IMR-90 (cell line): ENCODE results near the gene RASSF8. TPM values are rescaled to one million over a fixed set of nuclear protein-coding genes. Genes with fewer than 3 reads are reported as not detected.

ENCODE experiments used
- ATAC-seq: fragments of 200-7000 bp; cut with Tn5 transposase; 2 replicates; pipeline ENCODE4 v1.9.1; 2020; ENCODE audit warnings: low read depth, mild to moderate bottlenecking, moderate library complexity
- BruUV-seq: library from RNA; stranded (reverse); fragments of 400-500 nt; replicated peaks from 2 replicates; lab custom pipeline; 2021; lab: Mats Ljungman, UMichigan
- CTCF ChIA-PET: fragments of 300-600 bp; formaldehyde crosslinking; extraction: SDS; loops from one replicate; lab custom pipeline; 2021; ENCODE audit warnings: antibody characterized with exemption; lab: Yijun Ruan, JAX
- POLR2A ChIA-PET: fragments of 300-600 bp; sonication (Branson Sonifier 250); formaldehyde crosslinking; loops from one replicate; lab custom pipeline; 2022; ENCODE audit warnings: antibody characterized with exemption; ENCODE audit not compliant: unreplicated experiment; lab: Charles Lee
- DNase-seq: peaks from one replicate; pipeline ENCODE4 v3.0.0; 2013
- H2AFZ ChIP-seq: replicated peaks from 2 replicates; pipeline ENCODE3; 2013; ENCODE audit warnings: low read length, mild to moderate bottlenecking; ENCODE audit not compliant: poor library complexity
- H2AK5ac ChIP-seq: 2 replicates; pipeline ENCODE4 v1.6.1; 2013; ENCODE audit warnings: low read depth, low read length, inconsistent platforms
- H2AK9ac ChIP-seq: replicated peaks from 2 replicates; pipeline ENCODE3; 2013; ENCODE audit warnings: mild to moderate bottlenecking, low read depth, low read length, moderate library complexity; ENCODE audit not compliant: poor library complexity
- H2BK120ac ChIP-seq: 2 replicates; pipeline ENCODE4 v1.6.1; 2013; ENCODE audit warnings: low read depth, low read length, inconsistent platforms
- H2BK15ac ChIP-seq: 3 replicates; pipeline ENCODE4 v1.6.1; 2013; ENCODE audit warnings: low read depth, low read length, inconsistent platforms
- H2BK20ac ChIP-seq: 2 replicates; pipeline ENCODE4 v1.6.1; 2013; ENCODE audit warnings: low read depth, mild to moderate bottlenecking, inconsistent platforms, low read length, moderate library complexity
- H2BK5ac ChIP-seq: 2 replicates; pipeline ENCODE4 v1.6.1; 2013; ENCODE audit warnings: mild to moderate bottlenecking, low read depth, low read length, inconsistent platforms; ENCODE audit not compliant: poor library complexity, severe bottlenecking
- H3K14ac ChIP-seq: replicated peaks from 2 replicates; pipeline ENCODE4 v1.6.1; 2013; ENCODE audit warnings: low read depth, low read length, inconsistent platforms
- H3K18ac ChIP-seq: 2 replicates; pipeline ENCODE4 v1.6.1; 2013; ENCODE audit warnings: low read depth, low read length, control low read depth
- H3K23ac ChIP-seq: 2 replicates; pipeline ENCODE4 v1.6.1; 2013; ENCODE audit warnings: low read depth, low read length, inconsistent platforms
- H3K27ac ChIP-seq: 2 replicates; pipeline ENCODE4 v1.5.1; 2013; ENCODE audit warnings: mild to moderate bottlenecking, control low read depth, low read length; ENCODE audit not compliant: insufficient read depth
- H3K27me3 ChIP-seq: 2 replicates; pipeline ENCODE4 v1.6.1; 2013; ENCODE audit warnings: low read length; ENCODE audit not compliant: control insufficient read depth, insufficient read depth
- H3K36me3 ChIP-seq: 2 replicates; pipeline ENCODE4 v1.6.1; 2013; ENCODE audit warnings: low read length, mixed read lengths; ENCODE audit not compliant: control insufficient read depth, insufficient read depth
- H3K4ac ChIP-seq: 2 replicates; pipeline ENCODE4 v1.6.1; 2013; ENCODE audit warnings: low read depth, low read length, inconsistent platforms
- H3K4me1 ChIP-seq: 2 replicates; pipeline ENCODE4 v1.6.1; 2013; ENCODE audit warnings: low read length, mixed read lengths; ENCODE audit not compliant: control insufficient read depth, insufficient read depth
- H3K4me2 ChIP-seq: 2 replicates; pipeline ENCODE4 v1.6.1; 2013; ENCODE audit warnings: low read depth, mild to moderate bottlenecking, control low read depth, low read length, moderate library complexity
- H3K4me3 ChIP-seq: 2 replicates; pipeline ENCODE4 v1.5.1; 2013; ENCODE audit warnings: low read depth, mild to moderate bottlenecking, control low read depth, low read length, moderate library complexity; ENCODE audit not compliant: insufficient read depth
- H3K56ac ChIP-seq: 2 replicates; pipeline ENCODE4 v1.6.1; 2013; ENCODE audit warnings: low read length, inconsistent platforms; ENCODE audit not compliant: insufficient read depth; ENCODE audit errors: extremely low read depth
- H3K79me1 ChIP-seq, 2 experiments: 2 replicates each; pipeline ENCODE4 v1.6.1; 2013; ENCODE audit warnings: low read length in 2 of 2, inconsistent platforms in 1 of 2, low read depth in 1 of 2
- H3K9ac ChIP-seq: 2 replicates; pipeline ENCODE4 v1.6.1; 2013; ENCODE audit warnings: low read depth, low read length, control low read depth
- H3K9me1 ChIP-seq: 2 replicates; pipeline ENCODE4 v1.6.1; 2013; ENCODE audit warnings: low read length, inconsistent platforms; ENCODE audit not compliant: insufficient read depth
- H3K9me3 ChIP-seq: 2 replicates; pipeline ENCODE4 v1.6.1; 2013; ENCODE audit warnings: low read length; ENCODE audit not compliant: control insufficient read depth, insufficient read depth
- H4K20me1 ChIP-seq: 2 replicates; pipeline ENCODE4 v1.6.1; 2013; ENCODE audit warnings: low read length, inconsistent platforms; ENCODE audit not compliant: insufficient read depth
- H4K5ac ChIP-seq: 2 replicates; pipeline ENCODE4 v1.6.1; 2013; ENCODE audit warnings: mild to moderate bottlenecking, low read depth, low read length, control low read depth
- H4K8ac ChIP-seq, 2 experiments: 2 replicates each; pipeline ENCODE4 v1.6.1; 2013; ENCODE audit warnings: low read depth in 2 of 2, low read length in 2 of 2, control low read depth in 1 of 2, inconsistent platforms in 1 of 2
- H4K91ac ChIP-seq: 2 replicates; pipeline ENCODE4 v1.6.1; 2013; ENCODE audit warnings: low read depth, low read length, inconsistent platforms; ENCODE audit not compliant: insufficient read depth
- CEBPB ChIP-seq: IDR thresholded peaks from 2 replicates; pipeline ENCODE4 v1.6.1; 2012; ENCODE audit warnings: low read depth, low read length, improper control_type of control experiment
- SMC3 ChIP-seq: fragments of 150-350 bp; IDR thresholded peaks from 2 replicates; pipeline ENCODE4 v1.6.1; 2016; ENCODE audit warnings: low read depth, mild to moderate bottlenecking, antibody characterized with exemption, low read length, moderate library complexity
- WGBS, 2 experiments: methylation state at CpG; one replicate each; pipeline versions ENCODE4 v1.1.5 to v1.1.7; 2013; ENCODE audit warnings: missing lambda C conversion rate in 2 of 2; ENCODE audit not compliant: insufficient read length in 1 of 2; ENCODE audit errors: extremely low coverage in 2 of 2; 5-methylcytosine and 5-hydroxymethylcytosine counted together
- dilution Hi-C: fragments of 300-500 bp; cut with HindIII; formaldehyde crosslinking; loops from one replicate; pipeline ENCODE4 v1.14.3; 2018; ENCODE audit warnings: low sequenced_read_pairs; ENCODE audit not compliant: unreplicated experiment
- in situ Hi-C: fragments of 300-500 bp; cut with MboI; formaldehyde crosslinking; loops from 3 replicates; pipeline ENCODE4 v1.14.3; 2019; ENCODE audit warnings: low sequenced_read_pairs, inconsistent platforms, mixed read lengths
- intact Hi-C: fragments of 100-400 bp; cut with micrococcal nuclease; formaldehyde crosslinking; loops from 2 replicates; pipeline ENCODE4 v1.10.0; 2022
- polyA plus RNA-seq, 3 experiments: library from polyadenylated mRNA; depleted of rRNA; stranded (reverse); fragments of >200 nt; gene quantifications; 2 replicates each; pipeline ENCODE4 v1.2.3, GENCODE V29; 2012; ENCODE audit warnings: low replicate concordance in 1 of 3
- total RNA-seq: library from RNA; depleted of rRNA; stranded (reverse); fragments of >200 nt; gene quantifications from 2 replicates; pipeline ENCODE4 v1.2.3, GENCODE V29; 2012

RASSF8 gene
- total and polyA plus RNA-seq, 2 of the 4 experiments (the other 2 are of a cell fraction) = 10.8 to 50.5 TPM

DNA sequence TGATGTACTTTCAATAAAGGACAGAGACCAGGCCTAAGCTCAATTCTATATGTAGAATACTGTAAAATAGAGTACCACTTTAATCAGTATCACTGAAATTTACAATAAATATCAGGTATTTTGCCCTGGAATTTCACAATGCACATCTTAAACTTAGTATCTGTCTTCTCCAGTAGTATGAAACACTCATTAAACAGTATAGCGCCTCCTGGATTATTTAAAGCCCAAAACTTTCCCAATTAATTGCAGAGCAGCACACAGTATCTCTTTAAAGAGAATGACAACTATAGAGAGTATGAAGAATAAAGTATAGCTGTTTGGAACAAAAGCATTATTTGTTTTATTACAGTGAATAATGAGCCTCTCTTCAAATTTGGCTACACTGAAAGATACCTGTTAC, 86.1 kb downstream of the RASSF8 start:
- H2BK15ac ChIP-seq = no peak overlapping the region
- H3K4ac ChIP-seq = no peak overlapping the region
- no peak overlapping the region for H3K27ac ChIP-seq
- no peak overlapping the region for H2AFZ ChIP-seq
- no peak overlapping the region for H3K4me2 ChIP-seq
- in situ Hi-C loops = loop anchor here (25.0 kb wide), 2 partner anchors 807 to 1057 kb away; no protein-coding TSS in a partner anchor
- no peak overlapping the region for H2BK20ac ChIP-seq
- no TSS peak for BruUV-seq
- ChIA-PET POLR2A (no interaction called here), CTCF (interaction anchor here (0.6 to 0.7 kb wide), 2 partner anchors 9 to 12 kb away, joined by 3 to 4 read pairs; no protein-coding TSS in a partner anchor)
- H4K8ac ChIP-seq = no peak overlapping the region
- no peak for DNase-seq
- no peak overlapping the region for H2AK9ac ChIP-seq
- H3K27me3 ChIP-seq = no peaks in the 10 kb centered on the region
- ATAC-seq = no peak
- H3K23ac ChIP-seq = no peak overlapping the region
- H2BK120ac ChIP-seq = no peak overlapping the region
- H3K36me3 ChIP-seq = no peaks in the 10 kb centered on the region
- H3K9me3 ChIP-seq = no peaks in the 10 kb centered on the region
- dilution Hi-C loops = no loop called here
- H3K14ac ChIP-seq = no peak overlapping the region
- no peak overlapping the region for H3K4me3 ChIP-seq
- H2AK5ac ChIP-seq = no peak overlapping the region
- H3K56ac ChIP-seq = no peak overlapping the region
- TF ChIP-seq CEBPB (no peak), SMC3 (no peak)
- no peak overlapping the region for H4K91ac ChIP-seq
- H3K18ac ChIP-seq = no peak overlapping the region
- H3K9me1 ChIP-seq = peaks cover 16% of the 10 kb centered on the region
- H4K20me1 ChIP-seq = peaks cover 32% of the 10 kb centered on the region
- no peak overlapping the region for H4K5ac ChIP-seq
- H3K4me1 ChIP-seq = peaks cover 14% of the 10 kb centered on the region
- H3K9ac ChIP-seq = no peak overlapping the region
- H2BK5ac ChIP-seq = no peak overlapping the region
- peaks cover 34 to 55% of the 10 kb centered on the region in 2 experiments for H3K79me1 ChIP-seq
- intact Hi-C loops = no loop called here
- no CpG with 5 or more reads among the region's 1 CpG for WGBS, 2 experiments
